Endothelial cell (in vitro differentiated cells): ENCODE results near the gene RBM5. TPM values are rescaled to one million over a fixed set of nuclear protein-coding genes. Genes with fewer than 3 reads are reported as not detected.

Experiments
- DNase-seq: peaks from one replicate; pipeline ENCODE4 v3.0.0; 2021; ENCODE audit warnings: low spot score
- H3K27ac Mint-ChIP-seq: one replicate; pipeline ENCODE4 v1.8.0; 2021; ENCODE audit warnings: mixed read lengths, inconsistent platforms; ENCODE audit not compliant: unreplicated experiment
- H3K27me3 Mint-ChIP-seq: one replicate; pipeline ENCODE4 v1.8.0; 2021; ENCODE audit warnings: mild to moderate bottlenecking, moderate library complexity, mixed read lengths, inconsistent platforms; ENCODE audit not compliant: unreplicated experiment
- H3K36me3 Mint-ChIP-seq: one replicate; pipeline ENCODE4 v1.8.0; 2021; ENCODE audit warnings: mild to moderate bottlenecking, low read depth, mixed read lengths, inconsistent platforms; ENCODE audit not compliant: unreplicated experiment
- H3K4me1 Mint-ChIP-seq: one replicate; pipeline ENCODE4 v1.8.0; 2021; ENCODE audit warnings: mild to moderate bottlenecking, mixed read lengths, inconsistent platforms; ENCODE audit not compliant: unreplicated experiment
- H3K4me3 Mint-ChIP-seq: one replicate; pipeline ENCODE4 v1.8.0; 2021; ENCODE audit warnings: mild to moderate bottlenecking, mixed read lengths, inconsistent platforms; ENCODE audit not compliant: unreplicated experiment
- H3K9me3 Mint-ChIP-seq: one replicate; pipeline ENCODE4 v1.8.0; 2021; ENCODE audit warnings: mixed read lengths, inconsistent platforms; ENCODE audit not compliant: unreplicated experiment
- CTCF ChIP-seq: fragments of 200-600 bp; sonication (generic); IDR thresholded peaks from one replicate; pipeline ENCODE4 v1.5.0; 2021; ENCODE audit warnings: antibody characterized with exemption; ENCODE audit not compliant: unreplicated experiment
- total RNA-seq: library from RNA; stranded (reverse); fragmentation: NEBNext Ultra II Directional; extraction: Animal tissue kit (Norgen Biotek cat#: 25700); gene quantifications from one replicate; pipeline ENCODE4 v1.2.1, GENCODE V29; 2021; ENCODE audit not compliant: unreplicated experiment

Gene RBM5
- total RNA-seq, 1 donor from 2014 or later = 219 TPM

- peaks cover 38% of the 10 kb centered on the region for H3K4me1 Mint-ChIP-seq
- peaks cover 19% of the 10 kb centered on the region for H3K27me3 Mint-ChIP-seq
- H3K9me3 Mint-ChIP-seq = no peaks in the 10 kb centered on the region
- no peak for DNase-seq
- H3K4me3 Mint-ChIP-seq = peak overlapping the region; percentile 92
- no peak for TF ChIP-seq CTCF
- no peak overlapping the region for H3K27ac Mint-ChIP-seq
- peaks cover 3% of the 10 kb centered on the region for H3K36me3 Mint-ChIP-seq
These were observed 68.1 kb downstream of the RBM5 start for GRCh38 chr3:50156549-50157493.

GRCh38 chr3:50157827-50158529 is 69.3 kb downstream of the RBM5 start:
- Mint-ChIP-seq H3K4me3 (peak overlapping the region; percentile 80), H3K9me3 (no peaks in the 10 kb centered on the region), H3K27me3 (peaks cover 16% of the 10 kb centered on the region), H3K27ac (no peak overlapping the region), H3K4me1 (peaks cover 43% of the 10 kb centered on the region), H3K36me3 (peaks cover 8% of the 10 kb centered on the region)
- DNase-seq = no peak
- no peak for TF ChIP-seq CTCF

GRCh38 chr3:50158530-50159146 is 69.9 kb downstream of the RBM5 start:
- no peak for DNase-seq
- H3K9me3 Mint-ChIP-seq = no peaks in the 10 kb centered on the region
- peak overlapping the region; percentile 37 for H3K4me3 Mint-ChIP-seq
- peaks cover 8% of the 10 kb centered on the region for H3K36me3 Mint-ChIP-seq
- no peak for TF ChIP-seq CTCF
- H3K4me1 Mint-ChIP-seq = peaks cover 38% of the 10 kb centered on the region
- H3K27me3 Mint-ChIP-seq = peaks cover 11% of the 10 kb centered on the region
- no peak overlapping the region for H3K27ac Mint-ChIP-seq

- Mint-ChIP-seq H3K36me3 (peaks cover 12% of the 10 kb centered on the region), H3K4me1 (peaks cover 44% of the 10 kb centered on the region), H3K27ac (no peak overlapping the region), H3K27me3 (peaks cover 6% of the 10 kb centered on the region), H3K4me3 (no peak overlapping the region), H3K9me3 (no peaks in the 10 kb centered on the region)
- no peak for TF ChIP-seq CTCF
- no peak for DNase-seq
These were observed 71.9 kb downstream of the RBM5 start for GRCh38 chr3:50160561-50160983.
